Skeletal muscle satellite cell (primary cell): ENCODE data around the gene SH3PXD2A.
A peak's percentile ranks its signal among the peaks of the same experiment; 100 is the strongest.

Experiments used
- H3K27me3 ChIP-seq: 2 replicates; pipeline ENCODE4 v1.7.0; 2013; ENCODE audit warnings: low read length; ENCODE audit not compliant: control insufficient read depth, insufficient read depth
- H3K36me3 ChIP-seq: 2 replicates; pipeline ENCODE4 v1.7.0; 2013; ENCODE audit warnings: mild to moderate bottlenecking, control low read depth, low read length; ENCODE audit not compliant: insufficient read depth
- H3K4me1 ChIP-seq: 2 replicates; pipeline ENCODE4 v1.7.0; 2013; ENCODE audit warnings: low read length; ENCODE audit not compliant: control insufficient read depth, insufficient read depth
- H3K4me2 ChIP-seq: 2 replicates; pipeline ENCODE4 v1.7.0; 2013; ENCODE audit warnings: mild to moderate bottlenecking, low read length
- H3K4me3 ChIP-seq: 2 replicates; pipeline ENCODE4 v1.7.0; 2013; ENCODE audit warnings: low read length
- H3K9ac ChIP-seq: 2 replicates; pipeline ENCODE4 v1.7.0; 2013; ENCODE audit warnings: mild to moderate bottlenecking, low read depth, low read length, moderate library complexity
- H3K9me3 ChIP-seq: replicated peaks from 2 replicates; pipeline ENCODE4 v1.7.0; 2013; ENCODE audit warnings: mild to moderate bottlenecking, control low read depth, low read length

Gene SH3PXD2A

GRCh38 chr10:103698266-103698665 is 157.1 kb downstream of the SH3PXD2A start:
- H3K4me3 ChIP-seq: no peak overlapping the region
- H3K36me3 ChIP-seq: no peaks in the 10 kb centered on the region
- H3K9ac ChIP-seq: no peak overlapping the region
- peaks cover 3% of the 10 kb centered on the region for H3K27me3 ChIP-seq
- no peak overlapping the region for H3K4me2 ChIP-seq
- no peaks in the 10 kb centered on the region for H3K9me3 ChIP-seq
- peaks cover 30% of the 10 kb centered on the region for H3K4me1 ChIP-seq

- Histone ChIP-seq H3K4me3 (no peak overlapping the region), H3K9ac (no peak overlapping the region), H3K9me3 (no peaks in the 10 kb centered on the region), H3K36me3 (no peaks in the 10 kb centered on the region), H3K27me3 (peaks cover 3% of the 10 kb centered on the region), H3K4me2 (no peak overlapping the region), H3K4me1 (peaks cover 32% of the 10 kb centered on the region)
Measured at GRCh38 chr10:103697787-103698186, 157.6 kb downstream of the SH3PXD2A start.

GRCh38 chr10:103696411-103697145 is 158.8 kb downstream of the SH3PXD2A start:
- Histone ChIP-seq H3K4me2 (peak overlapping the region; percentile 61), H3K27me3 (peaks cover 3% of the 10 kb centered on the region), H3K4me3 (peak overlapping the region; percentile 20), H3K36me3 (no peaks in the 10 kb centered on the region), H3K4me1 (peaks cover 37% of the 10 kb centered on the region), H3K9me3 (no peaks in the 10 kb centered on the region), H3K9ac (peak overlapping the region; percentile 42)

DNA sequence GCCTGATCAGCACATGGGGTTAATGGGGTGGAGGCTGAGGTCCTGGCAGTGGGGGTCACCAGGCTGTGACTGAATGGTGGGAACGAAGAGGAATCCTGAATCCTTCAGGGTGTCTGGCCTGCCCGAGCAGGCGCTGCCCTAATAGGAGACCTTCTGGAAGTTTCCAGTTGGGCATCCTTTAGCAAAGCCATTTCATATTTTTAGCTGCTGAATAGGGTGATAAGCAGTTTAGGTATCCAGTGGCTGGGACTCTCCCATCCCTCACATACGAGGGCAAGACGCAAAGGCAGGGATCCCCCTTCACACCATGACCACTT is 159.3 kb downstream of the SH3PXD2A start:
- peak overlapping the region; percentile 26 for H3K9ac ChIP-seq
- no peaks in the 10 kb centered on the region for H3K36me3 ChIP-seq
- H3K4me3 ChIP-seq: no peak overlapping the region
- peak overlapping the region; percentile 61 for H3K4me2 ChIP-seq
- H3K27me3 ChIP-seq: peaks cover 3% of the 10 kb centered on the region
- peaks cover 37% of the 10 kb centered on the region for H3K4me1 ChIP-seq
- no peaks in the 10 kb centered on the region for H3K9me3 ChIP-seq

GRCh38 chr10:103695584-103696005 is 159.8 kb downstream of the SH3PXD2A start:
- H3K9ac ChIP-seq: peak overlapping the region; percentile 26
- H3K4me1 ChIP-seq: peaks cover 37% of the 10 kb centered on the region
- H3K9me3 ChIP-seq: no peaks in the 10 kb centered on the region
- no peak overlapping the region for H3K4me3 ChIP-seq
- H3K36me3 ChIP-seq: no peaks in the 10 kb centered on the region
- H3K27me3 ChIP-seq: peaks cover 3% of the 10 kb centered on the region
- H3K4me2 ChIP-seq: peak overlapping the region; percentile 22

DNA sequence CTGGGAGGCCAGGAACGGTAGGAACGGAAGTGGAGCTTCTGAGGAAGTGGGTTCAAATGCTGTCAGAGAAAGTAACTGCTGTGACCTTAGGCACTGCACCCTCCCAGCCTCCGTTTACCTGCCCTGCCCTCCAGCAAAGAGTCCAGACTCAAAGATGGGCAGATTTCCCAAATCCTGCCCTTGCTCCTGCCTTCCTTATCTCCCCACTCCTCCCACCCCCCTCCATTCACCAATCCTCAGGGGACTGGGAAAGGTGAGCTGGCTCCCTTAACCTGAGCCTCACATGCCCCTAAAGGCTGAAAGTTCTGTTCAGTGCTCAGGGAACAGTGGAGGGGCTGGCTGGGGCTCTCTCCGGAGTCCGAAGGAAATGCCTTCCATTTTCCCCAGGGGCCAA is 161.6 kb downstream of the SH3PXD2A start:
- peaks cover 37% of the 10 kb centered on the region for H3K4me1 ChIP-seq
- no peaks in the 10 kb centered on the region for H3K36me3 ChIP-seq

DNA sequence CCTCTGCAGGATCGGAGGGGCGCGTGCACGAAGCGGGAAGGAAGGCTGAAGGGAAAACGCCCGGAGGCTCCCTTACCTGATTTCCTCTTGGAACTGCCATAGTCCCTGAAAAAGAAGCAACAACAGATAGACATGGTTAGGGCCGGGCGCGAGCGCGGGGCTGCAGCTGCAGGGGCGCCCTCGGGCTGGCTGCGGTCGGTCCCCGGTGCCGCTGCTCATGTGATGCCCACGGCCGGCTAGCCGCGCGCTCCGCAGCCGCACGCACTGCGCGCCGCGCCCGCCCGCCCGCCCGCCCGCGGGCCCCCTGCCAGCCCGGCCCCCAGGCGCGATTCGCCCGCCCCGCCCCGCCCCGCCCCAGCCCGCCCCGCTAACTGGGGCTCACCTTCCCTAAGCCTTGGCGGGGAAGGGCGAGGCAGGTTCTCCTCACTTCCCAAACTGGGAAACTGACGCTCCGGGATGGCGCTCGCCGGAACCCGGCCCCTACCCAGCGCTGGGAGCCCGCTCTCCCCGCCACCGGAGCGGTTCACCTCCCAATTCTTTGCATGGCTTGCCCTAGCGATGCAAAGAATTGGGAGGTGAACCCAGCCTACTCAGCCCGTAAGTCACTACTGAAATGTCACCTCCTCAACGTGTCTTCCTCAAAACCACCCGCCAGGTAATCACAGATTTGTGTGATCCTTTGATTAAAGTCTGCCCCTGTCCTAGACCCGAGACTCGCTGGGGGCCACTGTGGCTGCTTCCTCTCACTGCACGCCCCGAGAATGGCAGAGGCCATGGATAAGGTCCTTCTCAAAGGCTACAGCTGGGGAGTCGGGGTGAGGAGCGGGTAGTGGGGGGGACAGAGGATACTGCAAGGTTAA is 162.2 kb downstream of the SH3PXD2A start:
- Histone ChIP-seq H3K4me3 (peak overlapping the region; percentile 56), H3K4me2 (peak overlapping the region; percentile 78), H3K27me3 (peaks cover 3% of the 10 kb centered on the region), H3K9ac (no peak overlapping the region), H3K36me3 (no peaks in the 10 kb centered on the region), H3K9me3 (no peaks in the 10 kb centered on the region), H3K4me1 (peaks cover 37% of the 10 kb centered on the region)

More for the DNA sequence above, 161.6 kb downstream of the SH3PXD2A start:
- Histone ChIP-seq H3K9ac (no peak overlapping the region), H3K4me3 (no peak overlapping the region), H3K4me2 (no peak overlapping the region), H3K27me3 (peaks cover 3% of the 10 kb centered on the region), H3K9me3 (no peaks in the 10 kb centered on the region)

DNA sequence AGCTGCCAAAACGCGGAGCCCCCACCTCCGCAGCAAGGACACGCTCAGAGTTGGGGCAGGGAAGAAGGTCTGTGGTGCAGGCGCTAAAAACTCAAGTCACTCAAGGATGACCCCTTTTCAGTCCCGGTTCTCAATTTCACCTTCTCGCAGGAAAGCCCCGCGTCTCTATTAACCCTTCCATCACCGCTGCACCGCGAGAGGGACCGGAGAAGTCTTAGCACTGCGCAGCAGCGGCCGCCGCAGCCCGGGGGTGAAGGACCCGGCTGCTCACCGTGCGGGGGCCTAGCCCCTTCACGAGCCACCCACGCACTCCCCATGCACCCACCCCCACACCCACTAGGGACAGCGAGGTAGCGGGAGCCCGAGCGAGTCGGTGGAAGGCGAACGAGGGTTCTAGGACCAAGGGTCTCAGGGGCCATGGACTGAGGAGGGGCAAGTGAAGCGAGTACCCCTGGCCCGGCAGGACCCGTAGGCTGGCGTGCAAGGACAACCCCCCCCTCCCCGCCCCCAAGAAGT is 162.9 kb downstream of the SH3PXD2A start:
- Histone ChIP-seq H3K4me2 (peak overlapping the region; percentile 78), H3K9me3 (no peaks in the 10 kb centered on the region), H3K9ac (no peak overlapping the region), H3K36me3 (no peaks in the 10 kb centered on the region), H3K27me3 (peaks cover 3% of the 10 kb centered on the region), H3K4me1 (peaks cover 37% of the 10 kb centered on the region), H3K4me3 (peak overlapping the region; percentile 56)

GRCh38 chr10:103691723-103692435 is 163.5 kb downstream of the SH3PXD2A start:
- peaks cover 3% of the 10 kb centered on the region for H3K27me3 ChIP-seq
- H3K4me2 ChIP-seq: no peak overlapping the region
- H3K36me3 ChIP-seq: no peaks in the 10 kb centered on the region
- H3K4me1 ChIP-seq: peaks cover 31% of the 10 kb centered on the region
- no peaks in the 10 kb centered on the region for H3K9me3 ChIP-seq
- no peak overlapping the region for H3K4me3 ChIP-seq
- no peak overlapping the region for H3K9ac ChIP-seq

GRCh38 chr10:103691267-103691666 is 164.1 kb downstream of the SH3PXD2A start:
- no peaks in the 10 kb centered on the region for H3K36me3 ChIP-seq
- H3K9me3 ChIP-seq: no peaks in the 10 kb centered on the region
- peaks cover 25% of the 10 kb centered on the region for H3K4me1 ChIP-seq
- no peak overlapping the region for H3K9ac ChIP-seq
- H3K4me2 ChIP-seq: no peak overlapping the region
- H3K4me3 ChIP-seq: no peak overlapping the region
- H3K27me3 ChIP-seq: peaks cover 3% of the 10 kb centered on the region

GRCh38 chr10:103690281-103690680 is 165.1 kb downstream of the SH3PXD2A start:
- Histone ChIP-seq H3K27me3 (peaks cover 3% of the 10 kb centered on the region), H3K4me3 (no peak overlapping the region), H3K4me2 (no peak overlapping the region), H3K36me3 (no peaks in the 10 kb centered on the region), H3K4me1 (peaks cover 15% of the 10 kb centered on the region), H3K9ac (no peak overlapping the region), H3K9me3 (no peaks in the 10 kb centered on the region)
